ENCODE results near the gene ITGBL1. TPM values are rescaled to one million over a fixed set of nuclear protein-coding genes. Genes with fewer than 3 reads are reported as not detected.

Gene ITGBL1
- total and polyA plus RNA-seq, 8 donors: 0.63 to 9.5 (median 1.6) TPM

DNA sequence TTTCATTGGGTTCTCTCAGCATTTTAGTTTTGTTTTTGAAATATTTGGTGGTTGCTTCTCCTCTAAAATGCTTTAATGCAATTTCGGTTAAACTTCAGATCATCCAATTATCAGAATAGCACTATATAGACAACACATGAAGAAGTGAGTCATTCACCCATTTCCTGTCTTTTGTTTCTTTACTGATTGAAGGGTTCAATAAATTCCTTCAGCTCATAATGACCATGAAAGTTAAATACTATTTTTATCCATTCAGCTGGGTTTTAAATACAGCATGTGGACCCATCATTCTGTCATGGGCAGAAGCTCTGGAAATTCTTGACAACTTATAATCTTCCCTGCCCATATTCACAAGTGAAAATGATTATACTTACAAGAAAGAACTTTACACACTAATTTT lies 187.2 kb downstream of the ITGBL1 start:
- ATAC-seq: no peak
- no peak overlapping the region for H3K27ac ChIP-seq
- H3K27me3 ChIP-seq: no peaks in the 10 kb centered on the region
- WGBS, 2 donors: 49 to 79% methylated on average over 1 of the region's 1 CpG
- intact Hi-C loops (cut with DNase I): no loop called here
- no peak overlapping the region for H3K4me3 ChIP-seq
- no peaks in the 10 kb centered on the region for H3K9me3 ChIP-seq
- DNase-seq: no peak
- no peaks in the 10 kb centered on the region for H3K36me3 ChIP-seq
- TF ChIP-seq, protein P1, sequence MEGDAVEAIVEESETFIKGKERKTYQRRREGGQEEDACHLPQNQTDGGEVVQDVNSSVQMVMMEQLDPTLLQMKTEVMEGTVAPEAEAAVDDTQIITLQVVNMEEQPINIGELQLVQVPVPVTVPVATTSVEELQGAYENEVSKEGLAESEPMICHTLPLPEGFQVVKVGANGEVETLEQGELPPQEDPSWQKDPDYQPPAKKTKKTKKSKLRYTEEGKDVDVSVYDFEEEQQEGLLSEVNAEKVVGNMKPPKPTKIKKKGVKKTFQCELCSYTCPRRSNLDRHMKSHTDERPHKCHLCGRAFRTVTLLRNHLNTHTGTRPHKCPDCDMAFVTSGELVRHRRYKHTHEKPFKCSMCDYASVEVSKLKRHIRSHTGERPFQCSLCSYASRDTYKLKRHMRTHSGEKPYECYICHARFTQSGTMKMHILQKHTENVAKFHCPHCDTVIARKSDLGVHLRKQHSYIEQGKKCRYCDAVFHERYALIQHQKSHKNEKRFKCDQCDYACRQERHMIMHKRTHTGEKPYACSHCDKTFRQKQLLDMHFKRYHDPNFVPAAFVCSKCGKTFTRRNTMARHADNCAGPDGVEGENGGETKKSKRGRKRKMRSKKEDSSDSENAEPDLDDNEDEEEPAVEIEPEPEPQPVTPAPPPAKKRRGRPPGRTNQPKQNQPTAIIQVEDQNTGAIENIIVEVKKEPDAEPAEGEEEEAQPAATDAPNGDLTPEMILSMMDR (IDR thresholded peaks at IDR 0.05): no peak
- no peaks in the 10 kb centered on the region for H3K4me1 ChIP-seq
- FAIRE-seq: no peak

DNA sequence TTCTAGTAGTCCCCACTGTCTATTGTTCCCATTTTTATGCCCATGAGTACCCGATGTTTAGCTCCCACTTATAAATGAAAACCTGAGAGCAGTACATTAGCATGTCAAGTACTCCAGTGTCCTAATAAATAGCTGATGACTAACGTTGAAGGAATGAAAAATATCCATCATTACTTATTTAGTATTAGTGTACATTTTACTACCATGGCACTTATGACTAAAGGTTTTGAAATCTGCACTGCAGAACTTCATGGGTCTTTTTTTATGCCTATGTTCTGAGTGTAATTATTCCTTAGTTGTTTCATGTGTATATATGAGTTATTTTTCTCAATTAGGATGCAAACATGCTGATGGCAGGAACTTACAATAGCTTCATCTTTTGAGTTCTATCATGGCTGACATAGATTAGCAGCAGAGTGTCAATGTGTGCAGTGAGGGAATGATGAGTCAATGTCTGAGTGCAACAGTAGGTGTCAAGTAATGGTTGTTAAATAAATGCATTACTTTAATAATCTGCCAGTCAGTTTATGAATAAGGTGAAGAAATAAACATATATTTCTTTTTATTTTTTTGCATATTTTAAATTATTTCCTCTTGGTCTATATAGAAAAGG lies 188.4 kb downstream of the ITGBL1 start:
- FAIRE-seq (no peak), DNase-seq (no peak), ATAC-seq (no peak)
- H3K9me3 ChIP-seq: no peaks in the 10 kb centered on the region
- H3K27ac ChIP-seq: no peak overlapping the region
- no peak overlapping the region for H3K4me3 ChIP-seq
- intact Hi-C loops (cut with DNase I): no loop called here
- TF ChIP-seq, protein P1 (IDR thresholded peaks at IDR 0.05): no peak
- 45 to 49% methylated on average over 2 of the region's 2 CpGs for WGBS, 2 donors
- no peaks in the 10 kb centered on the region for H3K36me3 ChIP-seq
- no peaks in the 10 kb centered on the region for H3K27me3 ChIP-seq
- no peaks in the 10 kb centered on the region for H3K4me1 ChIP-seq

DNA sequence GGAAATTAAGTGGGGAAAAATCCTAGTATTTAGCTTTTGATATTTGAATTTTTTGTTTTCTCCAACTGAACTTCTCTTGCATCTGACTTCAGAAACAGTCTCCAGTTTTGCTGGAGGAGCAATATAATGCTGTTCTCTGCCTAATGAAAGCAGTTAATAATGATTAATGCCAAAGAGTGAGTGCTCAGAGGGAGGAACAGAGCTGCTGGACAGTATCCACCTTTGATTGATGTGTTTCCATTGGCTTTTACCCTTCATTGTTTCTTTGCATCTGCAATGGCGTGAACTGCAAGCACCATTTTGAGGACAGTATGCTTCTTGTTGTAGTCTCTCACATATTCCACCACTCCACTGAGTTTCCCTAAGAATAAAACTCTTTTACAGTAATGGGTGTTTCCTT lies 193.4 kb downstream of the ITGBL1 start:
- 39 to 64% methylated on average over 1 of the region's 1 CpG for WGBS, 2 donors
- Histone ChIP-seq H3K4me1 (no peaks in the 10 kb centered on the region), H3K4me3 (no peak overlapping the region), H3K27ac (no peak overlapping the region), H3K9me3 (no peaks in the 10 kb centered on the region), H3K36me3 (no peaks in the 10 kb centered on the region), H3K27me3 (no peaks in the 10 kb centered on the region)
- DNase-seq (no peak), ATAC-seq (no peak), FAIRE-seq (no peak)
- TF ChIP-seq, protein P1 (IDR thresholded peaks at IDR 0.05): no peak
- intact Hi-C loops (cut with DNase I): no loop called here

DNA sequence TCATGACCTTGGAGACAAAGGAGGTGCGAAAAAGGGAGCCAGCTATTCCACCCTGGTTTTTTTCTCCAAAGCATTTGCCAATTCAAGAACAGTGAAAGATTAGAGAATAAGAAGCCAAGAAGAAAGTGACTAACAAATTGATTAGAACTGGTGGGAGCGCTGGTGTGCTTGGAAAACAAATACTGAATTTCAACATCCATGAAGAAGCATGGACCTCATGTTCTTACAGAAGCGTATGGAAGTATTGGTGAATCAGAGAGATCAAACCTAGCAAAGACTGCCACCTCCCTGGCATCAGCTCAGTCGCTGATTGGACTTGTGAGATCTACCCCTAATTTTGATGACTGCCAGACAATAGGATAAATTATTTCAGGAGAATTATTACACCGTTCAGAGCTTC lies 195.3 kb downstream of the ITGBL1 start:
- no peaks in the 10 kb centered on the region for H3K36me3 ChIP-seq
- H3K9me3 ChIP-seq: no peaks in the 10 kb centered on the region
- DNase-seq: no peak
- H3K4me1 ChIP-seq: no peaks in the 10 kb centered on the region
- 58 to 72% methylated on average over 5 of the region's 5 CpGs for WGBS, 2 donors
- intact Hi-C loops (cut with DNase I): no loop called here
- no peak for ATAC-seq
- no peak overlapping the region for H3K4me3 ChIP-seq
- no peaks in the 10 kb centered on the region for H3K27me3 ChIP-seq
- TF ChIP-seq, protein P1 (IDR thresholded peaks at IDR 0.05): no peak
- H3K27ac ChIP-seq: no peak overlapping the region
- FAIRE-seq: no peak

GRCh38 chr13:101648766-101649487 lies 196.5 kb downstream of the ITGBL1 start:
- intact Hi-C loops (cut with DNase I): no loop called here
- Histone ChIP-seq H3K4me3 (no peak overlapping the region), H3K27ac (no peak overlapping the region), H3K9me3 (no peaks in the 10 kb centered on the region), H3K4me1 (no peaks in the 10 kb centered on the region), H3K36me3 (no peaks in the 10 kb centered on the region), H3K27me3 (no peaks in the 10 kb centered on the region)
- ATAC-seq (no peak), DNase-seq (no peak), FAIRE-seq (no peak)
- TF ChIP-seq, protein P1 (IDR thresholded peaks at IDR 0.05): no peak

Data from pancreas (tissue), 10 donors.